Activated T-helper 1 cell treated with anti-CD3 and anti-CD28 coated beads, Interleukin-12 subunit alpha, Interleukin-12 subunit beta, Interleukin-2, Interleukin-4 antibody, amounts not matched to agents 30 ng/mL and 10 ng/mL and 1 ng/mL, durations not matched to agents 14 hours and 24 hours and 36 hours (primary cell): ENCODE data around the gene ADA. TPM values are rescaled to one million over a fixed set of nuclear protein-coding genes. Genes with fewer than 3 reads are reported as not detected.

Experiments
- DNase-seq: peaks from one replicate; pipeline ENCODE4 v3.0.0; 2021; ENCODE audit warnings: low spot score
- H3K27ac Mint-ChIP-seq: one replicate; pipeline ENCODE4 v1.8.0; 2021; ENCODE audit warnings: mild to moderate bottlenecking, mixed read lengths
- H3K27me3 Mint-ChIP-seq: one replicate; pipeline ENCODE4 v1.8.0; 2022; ENCODE audit warnings: mild to moderate bottlenecking, moderate library complexity, mixed read lengths; ENCODE audit not compliant: insufficient read depth
- H3K36me3 Mint-ChIP-seq: one replicate; pipeline ENCODE4 v1.8.0; 2021; ENCODE audit warnings: low read depth, mixed read lengths
- H3K4me1 Mint-ChIP-seq: one replicate; pipeline ENCODE4 v1.8.0; 2021; ENCODE audit warnings: low read depth, mixed read lengths
- H3K4me3 Mint-ChIP-seq: one replicate; pipeline ENCODE4 v1.8.0; 2021; ENCODE audit warnings: mild to moderate bottlenecking, moderate library complexity, mixed read lengths
- H3K9me3 Mint-ChIP-seq: one replicate; pipeline ENCODE4 v1.8.0; 2021; ENCODE audit warnings: mixed read lengths
- intact Hi-C: fragments of 100-400 bp; cut with micrococcal nuclease; formaldehyde crosslinking; loops from one replicate; pipeline ENCODE4 v1.15.1; 2024
- total RNA-seq: library from RNA; stranded (reverse); gene quantifications from 2 replicates; pipeline ENCODE4 v1.2.3, GENCODE V29; 2022

Gene ADA
- total RNA-seq, 1 donor from 2014 or later, result 45.1 TPM

DNA sequence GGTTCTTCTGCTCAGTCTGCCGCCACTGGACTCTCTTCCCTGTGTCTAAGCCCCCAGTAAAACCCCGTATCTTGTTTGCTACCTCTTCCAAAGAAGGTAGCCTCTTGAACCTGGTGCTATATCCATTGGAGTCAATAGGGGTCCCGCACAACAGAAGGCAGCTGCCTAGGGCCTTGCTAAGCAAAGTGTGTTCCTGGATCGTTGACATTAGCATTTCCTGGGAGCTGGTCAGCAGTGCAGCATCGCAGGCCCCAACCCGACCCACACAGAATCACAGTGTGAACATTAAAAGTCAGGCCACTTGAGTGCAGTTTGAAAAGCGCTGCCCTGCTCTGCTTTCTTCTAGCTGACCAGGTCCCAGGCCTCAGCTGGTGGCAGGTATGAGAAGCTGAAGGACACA, 2.9 kb downstream of the ADA start:
- Mint-ChIP-seq H3K4me3 (peak overlapping the region; percentile 88), H3K4me1 (peaks cover 88% of the 10 kb centered on the region)

DNA sequence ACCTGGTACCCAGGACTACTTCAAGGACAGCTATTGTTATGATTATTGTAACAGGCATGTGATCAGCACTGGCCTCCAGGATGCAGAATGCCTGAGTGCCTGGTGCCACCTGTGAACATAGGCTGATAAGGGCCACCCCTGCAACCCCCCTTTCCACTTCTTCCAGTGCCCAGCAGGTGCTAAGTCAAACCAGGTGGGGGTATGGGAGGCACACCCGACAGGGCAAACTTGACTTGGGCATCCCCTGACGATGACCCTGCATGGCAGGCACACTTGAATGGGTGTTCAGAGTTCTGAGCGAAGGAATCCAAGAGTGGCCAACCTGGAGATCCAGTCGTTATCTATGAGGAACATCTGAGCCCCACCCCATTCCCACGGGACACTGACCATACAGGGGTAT, 3.4 kb downstream of the ADA start:
- Mint-ChIP-seq H3K4me3 (peak overlapping the region; percentile 22), H3K36me3 (peaks cover 8% of the 10 kb centered on the region), H3K4me1 (peaks cover 88% of the 10 kb centered on the region), H3K27ac (peak overlapping the region; percentile 58), H3K9me3 (no peaks in the 10 kb centered on the region), H3K27me3 (no peaks in the 10 kb centered on the region)
- intact Hi-C loops, result no loop called here
- DNase-seq, result no peak

More for the DNA sequence above, 2.9 kb downstream of the ADA start:
- peaks cover 12% of the 10 kb centered on the region for H3K36me3 Mint-ChIP-seq
- peak overlapping the region; percentile 58 for H3K27ac Mint-ChIP-seq
- intact Hi-C loops, result no loop called here
- H3K27me3 Mint-ChIP-seq, result no peaks in the 10 kb centered on the region
- no peaks in the 10 kb centered on the region for H3K9me3 Mint-ChIP-seq
- DNase-seq, result no peak

DNA sequence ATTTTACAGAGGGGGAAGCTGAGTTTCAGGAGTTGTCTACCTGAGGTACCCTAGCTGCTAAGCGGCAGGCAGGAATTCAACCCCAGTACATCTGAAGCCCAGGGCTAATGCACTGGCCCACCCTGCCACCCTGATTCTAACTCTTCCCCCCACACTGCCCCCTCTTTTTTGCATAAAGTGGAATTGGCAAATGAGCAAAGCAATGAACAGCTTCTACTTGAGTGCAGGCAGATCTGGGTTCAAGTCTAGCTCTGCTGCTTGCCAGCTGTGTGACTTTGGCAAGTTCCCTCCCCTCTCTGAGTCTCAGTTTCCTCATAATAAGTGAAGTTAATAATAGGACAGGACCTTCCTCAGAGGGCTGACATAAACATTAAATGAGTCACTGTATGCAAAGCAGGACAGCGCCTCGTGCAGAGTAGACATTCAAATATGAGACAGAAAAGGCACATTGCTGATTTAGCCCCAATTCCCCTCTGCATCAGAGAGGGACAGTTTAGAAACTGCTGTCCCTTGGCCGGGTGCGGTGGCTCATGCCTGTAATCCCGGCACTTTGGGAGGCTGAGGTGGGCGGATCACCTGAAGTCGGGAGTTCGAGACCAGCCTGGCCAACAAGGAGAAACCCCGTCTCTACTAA, 4.7 kb downstream of the ADA start:
- intact Hi-C loops, result no loop called here
- peak overlapping the region; percentile 97 for H3K27ac Mint-ChIP-seq
- H3K36me3 Mint-ChIP-seq, result peaks cover 7% of the 10 kb centered on the region
- peaks cover 93% of the 10 kb centered on the region for H3K4me1 Mint-ChIP-seq
- H3K27me3 Mint-ChIP-seq, result no peaks in the 10 kb centered on the region
- H3K9me3 Mint-ChIP-seq, result no peaks in the 10 kb centered on the region
- no peak for DNase-seq
- peak overlapping the region; percentile 32 for H3K4me3 Mint-ChIP-seq

DNA sequence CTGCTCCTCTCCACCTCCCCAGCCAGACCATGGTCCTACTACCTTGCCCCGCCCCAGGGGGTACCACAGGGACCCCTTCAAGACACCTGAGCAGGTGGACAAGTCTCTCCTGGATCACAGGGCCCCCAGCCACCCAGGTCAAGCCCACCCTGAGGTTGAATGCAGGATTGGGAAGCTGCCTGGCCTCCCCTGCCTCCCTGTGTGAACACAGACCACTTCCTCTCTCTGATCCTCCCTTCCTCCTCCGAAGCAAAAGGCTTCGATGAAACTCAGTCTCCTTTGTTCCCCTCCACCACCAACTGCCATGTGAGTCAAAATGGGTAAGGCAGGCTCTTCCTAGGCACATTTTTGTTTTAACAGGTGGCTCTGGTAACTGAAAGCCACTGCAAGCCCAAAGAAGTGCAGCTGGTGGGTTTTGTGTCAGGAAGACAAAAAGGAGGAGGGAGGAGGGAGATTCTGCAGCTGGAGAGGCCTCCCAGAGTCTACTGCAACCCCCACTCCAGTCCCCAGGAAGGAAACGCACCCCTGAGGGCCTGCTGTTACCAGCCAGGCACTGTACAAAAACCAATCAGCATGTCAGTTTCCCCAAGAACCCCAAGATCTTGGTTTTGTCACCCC, 5.4 kb downstream of the ADA start:
- intact Hi-C loops, result no loop called here
- Mint-ChIP-seq H3K36me3 (peaks cover 12% of the 10 kb centered on the region), H3K27ac (peak overlapping the region; percentile 97), H3K4me1 (peaks cover 98% of the 10 kb centered on the region), H3K4me3 (peak overlapping the region; percentile 32), H3K9me3 (no peaks in the 10 kb centered on the region), H3K27me3 (no peaks in the 10 kb centered on the region)
- peak; percentile 34 for DNase-seq

DNA sequence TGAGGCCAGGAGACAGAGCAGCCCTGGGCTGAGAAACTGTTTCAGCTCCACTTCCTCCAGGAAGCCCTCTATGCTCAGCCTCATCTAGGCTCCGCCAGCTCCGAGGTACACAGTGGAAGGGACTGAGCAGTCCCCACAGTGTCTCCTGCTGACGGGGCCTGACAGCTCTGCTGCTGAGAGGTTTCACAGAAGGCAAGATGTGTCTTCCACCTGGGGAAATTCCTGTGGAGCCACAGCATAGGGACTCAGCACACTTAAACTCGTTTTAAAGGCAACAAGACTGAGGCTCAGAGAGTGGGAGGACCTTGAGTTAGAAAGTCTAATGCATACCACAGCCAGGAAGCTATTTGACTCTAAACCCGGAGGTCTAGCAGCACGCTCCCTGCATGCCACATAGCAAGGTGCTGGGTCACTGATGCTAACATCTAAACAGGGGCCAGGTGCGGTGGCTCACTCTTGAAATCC, 6.8 kb downstream of the ADA start:
- Mint-ChIP-seq H3K9me3 (no peaks in the 10 kb centered on the region), H3K27ac (peak overlapping the region; percentile 97), H3K4me3 (peak overlapping the region; percentile 68), H3K36me3 (peaks cover 19% of the 10 kb centered on the region), H3K27me3 (no peaks in the 10 kb centered on the region), H3K4me1 (peaks cover 92% of the 10 kb centered on the region)
- intact Hi-C loops, result loop anchor here (5.0 kb wide), 1 partner anchor 38 kb away; no protein-coding TSS in a partner anchor
- peak; percentile 63 for DNase-seq

DNA sequence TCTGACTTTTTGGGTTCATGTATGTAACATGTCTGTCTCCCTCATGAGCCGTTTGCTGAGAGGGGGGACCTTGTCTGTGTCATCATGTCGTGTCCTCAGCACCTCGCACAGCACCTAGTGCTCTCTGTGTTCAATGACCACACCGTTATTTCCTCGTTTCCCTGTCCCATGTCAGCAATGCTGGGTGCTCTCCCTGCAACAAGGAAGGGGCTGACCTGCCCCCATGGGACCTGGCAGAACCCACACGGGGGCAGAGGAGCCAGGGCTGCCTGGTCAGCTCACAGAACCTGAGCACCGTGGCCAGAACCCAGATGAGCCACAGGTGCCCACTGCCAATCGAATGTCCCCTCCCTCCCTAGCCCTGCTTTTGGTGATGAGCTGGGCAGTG, 7.3 kb downstream of the ADA start:
- DNase-seq, result no peak
- Mint-ChIP-seq H3K27ac (peak overlapping the region; percentile 97), H3K4me3 (peak overlapping the region; percentile 35), H3K4me1 (peaks cover 87% of the 10 kb centered on the region), H3K36me3 (peaks cover 19% of the 10 kb centered on the region), H3K9me3 (no peaks in the 10 kb centered on the region), H3K27me3 (no peaks in the 10 kb centered on the region)
- intact Hi-C loops, result loop anchor here (5.0 kb wide), 1 partner anchor 38 kb away; no protein-coding TSS in a partner anchor

DNA sequence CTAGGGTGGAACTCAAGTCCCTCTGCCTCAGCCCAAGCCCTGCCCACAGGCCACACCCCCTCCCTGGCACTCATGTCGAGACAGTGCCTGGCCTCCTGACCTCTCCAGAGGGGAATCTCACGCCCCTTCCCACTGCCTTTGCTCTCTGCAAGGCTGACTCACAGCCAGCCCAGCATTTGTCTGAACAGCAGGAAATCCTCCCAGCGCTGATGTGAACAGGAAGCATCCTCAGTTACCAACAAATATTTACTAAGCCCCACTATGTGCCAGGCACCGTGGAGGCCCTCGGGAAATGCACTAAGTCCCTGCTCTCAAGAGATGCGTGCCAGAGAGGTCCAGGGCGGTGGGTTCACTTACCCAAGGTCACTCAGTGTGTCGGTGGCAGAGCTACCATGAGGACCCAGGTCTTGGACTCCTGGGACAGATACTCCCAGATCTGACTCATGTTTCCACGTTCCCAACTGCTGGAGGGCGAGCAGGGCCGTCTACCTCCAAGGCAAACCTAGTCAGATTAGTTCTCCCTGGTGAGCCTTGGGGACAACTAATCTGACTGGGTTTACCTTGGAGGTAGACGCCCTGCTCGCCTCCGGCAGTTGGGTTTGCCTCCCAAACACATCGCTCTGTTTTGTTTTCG, 7.8 kb downstream of the ADA start:
- intact Hi-C loops, result loop anchor here (1.0 to 5.0 kb wide), 2 partner anchors 8 to 39 kb away; partner anchors contain the start of gene ADA
- peaks cover 87% of the 10 kb centered on the region for H3K4me1 Mint-ChIP-seq
- peak overlapping the region; percentile 65 for H3K4me3 Mint-ChIP-seq
- H3K27me3 Mint-ChIP-seq, result no peaks in the 10 kb centered on the region
- H3K9me3 Mint-ChIP-seq, result peaks cover under 1% of the 10 kb centered on the region
- peak; percentile 46 for DNase-seq
- H3K36me3 Mint-ChIP-seq, result peaks cover 21% of the 10 kb centered on the region
- H3K27ac Mint-ChIP-seq, result peak overlapping the region; percentile 97

DNA sequence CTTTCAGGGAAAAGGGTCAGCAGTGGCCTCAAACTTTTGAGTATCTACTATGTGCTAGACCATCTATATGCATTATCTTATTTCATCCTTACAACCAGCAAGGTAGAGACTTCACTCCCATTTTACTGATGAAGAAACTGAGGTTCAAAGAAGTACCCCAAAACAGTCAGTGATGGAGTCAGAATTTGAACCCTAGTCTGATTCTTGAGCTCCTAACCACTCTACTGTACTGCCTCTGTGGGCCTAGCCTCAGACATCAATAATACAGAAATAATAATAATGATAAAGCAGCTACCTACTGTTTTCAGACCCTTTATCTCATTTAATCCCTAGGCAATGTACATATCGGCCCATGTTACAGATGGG, 8.4 kb downstream of the ADA start:
- no peak for DNase-seq
- peaks cover 4% of the 10 kb centered on the region for H3K9me3 Mint-ChIP-seq
- H3K4me1 Mint-ChIP-seq, result peaks cover 84% of the 10 kb centered on the region
- no peaks in the 10 kb centered on the region for H3K27me3 Mint-ChIP-seq
- peak overlapping the region; percentile 97 for H3K27ac Mint-ChIP-seq
- peak overlapping the region; percentile 65 for H3K4me3 Mint-ChIP-seq
- intact Hi-C loops, result loop anchor here (1.0 to 5.0 kb wide), 2 partner anchors 8 to 39 kb away; partner anchors contain the start of gene ADA
- peaks cover 23% of the 10 kb centered on the region for H3K36me3 Mint-ChIP-seq

DNA sequence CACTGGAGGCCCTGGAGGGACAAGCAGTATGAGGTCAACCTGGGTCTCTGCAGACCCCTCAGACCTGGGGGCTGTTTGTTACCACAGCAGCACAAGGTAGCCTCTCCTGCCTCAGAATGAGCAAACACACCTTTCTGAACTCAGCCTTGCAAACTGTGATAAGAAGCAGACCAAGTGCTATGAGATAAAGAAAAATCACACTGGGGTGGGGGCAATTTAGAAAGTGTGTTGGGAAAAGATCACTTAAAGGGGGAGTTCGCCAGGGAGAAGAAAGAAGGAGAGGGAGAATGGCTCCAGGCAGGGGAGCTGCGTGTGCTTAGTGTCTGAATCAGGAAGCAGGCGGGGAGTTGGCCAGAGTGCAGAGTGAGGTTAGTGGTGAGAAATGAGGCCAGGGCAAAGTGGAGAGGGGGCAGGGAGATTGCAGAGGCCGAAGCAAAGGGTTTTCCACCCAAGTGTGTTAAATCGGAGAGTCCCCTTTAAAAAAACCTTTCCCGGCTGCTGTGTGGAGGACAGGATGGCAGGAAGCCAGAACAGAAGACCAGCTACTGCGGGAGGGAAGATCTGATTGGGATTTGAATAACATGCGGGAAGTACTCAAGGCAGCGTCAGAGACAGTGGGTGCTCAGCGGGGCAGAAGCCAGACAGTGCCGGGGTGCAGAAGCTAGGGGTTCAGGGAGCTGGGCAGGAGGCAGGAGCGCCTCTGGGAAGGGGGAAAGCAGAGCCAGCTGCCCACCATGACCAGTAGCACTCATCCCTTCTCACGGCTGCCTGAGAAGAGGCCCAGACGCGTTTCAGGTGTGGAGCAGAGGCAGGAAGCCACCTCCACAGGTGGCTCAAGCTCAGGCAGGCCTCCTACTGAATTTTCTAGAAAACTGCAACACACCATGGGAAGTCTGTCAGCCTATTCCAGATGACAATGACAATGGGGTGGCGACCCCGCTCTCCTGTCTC, 9.0 kb downstream of the ADA start:
- intact Hi-C loops, result loop anchor here (1.0 to 5.0 kb wide), 2 partner anchors 9 to 40 kb away; partner anchors contain the start of gene ADA

DNA sequence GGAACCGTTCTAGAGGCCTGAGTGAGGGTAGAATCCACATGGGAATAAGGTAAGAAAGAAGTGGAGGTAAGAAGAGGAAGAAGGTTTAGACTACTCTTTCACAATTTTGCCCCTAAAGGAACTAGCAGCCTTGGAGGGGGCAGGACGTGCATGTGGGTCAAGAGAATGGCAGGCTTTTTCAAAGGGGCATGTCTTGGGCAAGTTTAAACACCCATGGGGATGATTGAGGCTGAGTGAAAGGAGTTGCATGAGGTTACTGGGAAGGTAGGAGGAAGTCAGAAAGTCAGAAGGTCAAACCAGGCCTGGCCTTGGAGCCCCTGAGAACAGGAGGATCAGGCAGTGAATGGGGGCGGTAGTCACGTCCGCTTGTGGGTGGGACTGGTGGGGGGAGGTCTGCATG, 10.2 kb downstream of the ADA start:
- Mint-ChIP-seq H3K9me3 (peaks cover 4% of the 10 kb centered on the region), H3K4me1 (peaks cover 65% of the 10 kb centered on the region), H3K27ac (peak overlapping the region; percentile 89), H3K27me3 (no peaks in the 10 kb centered on the region), H3K4me3 (peak overlapping the region; percentile 63), H3K36me3 (peaks cover 38% of the 10 kb centered on the region)
- intact Hi-C loops, result loop anchor here (5.0 kb wide), 1 partner anchor 41 kb away; no protein-coding TSS in a partner anchor
- no peak for DNase-seq

More for the DNA sequence above, 9.0 kb downstream of the ADA start:
- Mint-ChIP-seq H3K4me1 (peaks cover 77% of the 10 kb centered on the region), H3K4me3 (peak overlapping the region; percentile 31), H3K9me3 (peaks cover 4% of the 10 kb centered on the region), H3K36me3 (peaks cover 28% of the 10 kb centered on the region), H3K27me3 (no peaks in the 10 kb centered on the region), H3K27ac (peak overlapping the region; percentile 97)
- DNase-seq, result no peak

DNA sequence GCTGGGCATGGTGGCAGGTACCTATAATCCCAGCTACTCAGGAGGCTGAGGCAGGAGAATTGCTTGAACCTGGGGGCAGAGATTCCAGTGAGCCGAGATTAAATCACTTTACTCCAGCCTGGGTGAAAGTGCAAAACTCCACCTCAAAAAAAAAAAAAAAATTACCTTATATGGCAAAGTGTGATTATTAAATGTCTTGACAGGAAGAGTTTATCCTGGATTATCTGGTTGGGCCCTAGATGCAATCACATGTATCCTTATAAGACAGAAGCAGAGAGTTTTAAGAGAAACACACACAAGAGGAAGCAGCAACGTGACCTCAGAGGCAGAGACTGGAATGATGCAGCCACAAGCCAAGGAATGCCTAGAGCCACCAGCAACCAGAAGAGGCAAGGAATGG, 11.0 kb downstream of the ADA start:
- H3K27ac Mint-ChIP-seq, result peak overlapping the region; percentile 89
- H3K36me3 Mint-ChIP-seq, result peaks cover 45% of the 10 kb centered on the region
- H3K27me3 Mint-ChIP-seq, result no peaks in the 10 kb centered on the region
- no peak for DNase-seq
- H3K4me3 Mint-ChIP-seq, result no peak overlapping the region
- H3K4me1 Mint-ChIP-seq, result peaks cover 57% of the 10 kb centered on the region
- peaks cover 4% of the 10 kb centered on the region for H3K9me3 Mint-ChIP-seq
- intact Hi-C loops, result loop anchor here (5.0 kb wide), 1 partner anchor 42 kb away; no protein-coding TSS in a partner anchor
